Suppressor macrophage treated with lipopolysaccharide for 1 hour (primary cell): Measurements from ENCODE around the gene FLT3.
"Not testable (repeated sequence)": the region's sequence is repeated elsewhere in the genome, so short reads cannot be mapped to it uniquely, and the experiment has no call there.

Experiments
- DNase-seq, 3 donors: peaks; one replicate each; pipeline ENCODE4 v3.0.0-alpha.2; 2020 to 2022

The FLT3 gene

DNA sequence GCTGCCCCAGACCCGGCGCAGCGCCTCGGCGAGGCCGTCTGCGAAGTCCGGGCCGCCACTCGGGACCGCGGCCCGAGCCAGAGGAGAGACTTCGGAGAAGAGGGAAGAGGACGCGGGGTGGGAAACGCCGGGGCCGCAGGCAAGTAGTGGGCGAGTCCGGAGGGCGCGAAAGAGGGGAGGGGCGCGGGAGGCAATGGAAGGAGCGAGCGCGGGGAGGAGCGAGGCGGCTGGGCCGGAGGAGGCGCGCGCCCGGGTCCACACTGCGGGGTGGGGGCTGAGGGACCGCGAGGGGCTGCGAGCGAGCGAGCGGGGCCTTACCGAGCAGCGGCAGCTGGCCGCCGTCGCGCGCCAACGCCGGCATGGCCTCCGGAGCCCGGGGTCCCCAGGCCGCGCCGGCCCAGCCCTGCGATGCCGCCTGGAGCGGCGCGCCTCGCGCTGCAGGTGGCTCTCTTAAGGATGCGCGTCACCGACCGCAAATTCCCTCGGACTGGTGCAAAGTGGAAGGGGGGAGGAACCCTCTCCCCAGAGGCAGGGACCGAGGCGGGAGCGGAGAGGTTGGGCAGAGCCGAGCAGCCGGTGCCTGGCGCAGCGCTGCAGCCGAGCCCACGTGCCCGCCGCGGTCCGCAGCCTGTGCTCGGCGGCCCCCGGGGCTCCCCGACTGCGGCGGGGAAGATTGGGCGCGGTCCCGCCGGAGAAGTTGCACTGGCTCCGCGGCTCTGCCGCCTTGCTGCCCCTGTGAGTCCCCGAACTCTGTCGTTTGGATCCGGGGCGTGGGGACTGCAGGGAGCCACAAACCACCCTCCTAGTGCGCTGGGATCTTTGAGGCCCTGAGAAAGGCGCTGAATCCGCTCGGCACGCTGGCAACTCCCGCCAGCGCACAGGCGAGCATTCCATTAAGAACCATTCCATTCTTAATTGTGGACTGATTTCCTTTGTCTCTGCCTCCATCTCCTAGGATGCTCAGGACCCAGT lies at the start of gene FLT3:
Gene FLT3 (minus strand): TSS at position 427 of the 972 bp plus-strand sequence. CDS start 66 bp downstream, at position 361.
- peak; percentile 54 to 71 (median 54) for DNase-seq

DNA sequence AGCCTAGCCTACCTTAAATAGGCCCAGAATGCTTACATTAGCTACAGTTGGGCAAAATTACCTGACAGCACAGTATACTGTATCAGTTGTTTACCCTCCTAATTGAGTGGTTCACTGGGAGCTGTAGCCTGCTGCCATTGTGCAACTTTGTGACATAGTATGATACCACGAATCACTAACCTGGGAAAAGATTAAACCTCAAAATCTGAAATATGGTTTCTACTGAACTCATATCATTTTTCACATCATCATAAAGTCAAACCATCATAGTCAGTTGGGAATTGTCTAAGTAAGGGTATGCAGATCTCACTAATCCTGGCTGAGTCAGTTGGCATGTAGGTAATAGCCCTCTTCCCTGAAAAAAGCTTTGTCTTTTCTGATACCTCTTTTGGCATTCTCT lies 47.1 kb upstream of the FLT3 start:
- DNase-seq, result no peak

DNA sequence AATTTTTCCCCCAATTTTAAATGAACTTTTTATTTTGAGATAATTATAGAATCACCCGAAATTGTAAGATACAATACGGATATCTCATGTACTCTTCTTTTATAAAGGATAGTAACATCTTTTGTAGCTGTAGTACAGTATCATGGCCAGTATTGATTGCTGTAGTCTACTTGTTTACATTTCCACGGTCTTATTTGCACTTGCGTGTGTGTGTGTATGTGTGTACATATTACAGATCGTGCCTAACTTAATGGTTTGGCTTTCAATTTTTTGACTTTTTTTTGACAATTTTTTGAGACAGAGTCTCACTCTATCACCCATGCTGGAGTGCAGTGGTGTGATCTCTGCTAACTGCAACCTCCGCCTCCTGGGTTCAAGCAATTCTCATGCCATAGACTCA lies 44.7 kb upstream of the FLT3 start:
- no peak for DNase-seq

DNA sequence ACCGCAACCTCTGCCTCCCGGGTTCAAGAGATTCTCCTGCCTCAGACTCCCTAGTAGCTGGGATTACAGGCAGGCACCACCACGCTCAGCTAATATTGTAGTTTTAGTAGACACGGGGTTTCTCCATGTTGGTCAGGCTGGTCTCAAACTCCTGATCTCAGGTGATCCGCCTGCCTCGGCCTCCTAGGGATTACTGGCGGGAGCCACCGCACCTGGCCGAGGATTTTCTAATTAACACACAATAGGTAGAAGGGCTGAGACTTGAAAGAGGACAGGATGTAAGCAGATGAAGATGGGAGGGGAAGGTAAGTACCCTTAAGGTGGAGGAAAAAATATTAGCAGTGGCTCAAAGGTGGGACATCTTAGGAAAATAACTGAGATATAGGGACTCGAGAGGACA lies 41.2 kb upstream of the FLT3 start:
- not testable (repeated sequence) for DNase-seq

DNA sequence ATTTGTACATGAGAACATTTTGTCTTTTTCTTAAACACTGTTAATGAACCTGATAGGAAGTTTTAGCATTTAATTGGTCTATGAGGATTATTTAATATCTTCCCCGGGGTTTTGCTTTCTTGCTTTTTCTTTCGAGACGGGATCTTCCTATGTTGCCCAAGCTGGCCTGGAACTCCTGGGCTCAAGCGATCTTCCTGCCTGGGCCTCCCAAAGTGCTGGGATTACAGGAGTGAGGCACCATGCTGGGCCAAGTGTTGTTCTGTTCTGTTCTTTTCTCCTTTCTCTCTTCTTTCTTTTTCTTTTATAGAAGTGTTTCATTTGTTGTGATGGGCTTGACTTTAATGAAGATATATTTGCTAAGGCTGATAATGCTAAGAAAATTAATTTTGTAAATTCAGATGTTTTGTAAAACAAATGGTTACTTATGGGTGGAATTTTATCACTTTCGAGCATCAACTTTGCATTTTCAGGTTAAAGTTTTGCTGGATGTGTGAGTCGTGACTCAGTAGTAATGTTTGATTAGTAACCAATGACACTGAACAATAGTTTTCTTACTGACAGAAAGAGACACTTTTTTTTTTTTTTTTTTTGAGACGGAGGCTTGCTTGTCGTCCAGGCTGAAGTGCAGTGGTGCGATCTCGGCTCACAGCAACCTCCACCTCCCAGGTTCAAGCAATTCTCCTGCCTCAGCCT lies 40.2 kb upstream of the FLT3 start:
- DNase-seq, result peak; percentile 37 to 56 (median 42)

GRCh38 chr13:28138756-28139470 lies 38.5 kb upstream of the FLT3 start:
- DNase-seq, result peak; percentile 90 to 95 (median 92)

DNA sequence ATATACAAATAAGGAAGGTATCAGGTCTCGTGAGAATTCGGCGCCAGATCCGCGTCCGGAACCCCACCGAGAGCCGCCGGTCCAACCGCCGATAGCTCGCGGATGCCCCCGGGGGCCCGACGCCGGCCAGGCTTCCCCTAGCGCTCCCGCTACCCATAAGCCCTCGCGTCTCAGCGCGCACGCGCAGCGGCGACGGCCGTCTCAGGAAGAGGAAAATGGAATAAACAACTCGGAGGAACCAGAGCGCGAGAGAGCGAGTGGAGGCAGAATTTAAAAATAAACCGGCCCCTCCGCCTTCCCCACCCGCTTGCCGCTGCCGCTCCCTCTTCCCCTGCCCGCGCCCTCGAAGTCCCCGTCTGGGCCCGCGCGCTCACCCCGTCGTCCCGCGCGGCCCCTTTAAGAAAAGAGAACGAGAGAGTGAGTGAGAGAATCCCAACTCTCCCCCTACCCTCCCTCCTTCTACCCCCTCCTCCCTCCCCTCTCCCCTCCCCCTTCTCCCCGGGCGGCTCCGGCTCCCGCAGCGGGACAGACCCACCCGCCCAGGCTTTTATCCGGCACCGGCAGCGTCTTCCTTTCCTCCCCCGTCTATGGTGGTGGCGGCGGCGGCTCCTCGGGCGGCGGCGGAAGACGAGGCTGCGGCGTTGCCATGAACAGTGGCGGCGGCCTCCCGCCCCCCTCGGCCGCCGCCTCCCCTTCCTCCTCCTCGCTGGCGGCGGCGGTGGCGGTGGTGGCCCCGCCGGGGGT lies 37.8 kb upstream of the FLT3 start, which contains the start of gene PAN3:
Gene PAN3 (plus strand): TSS at position 534 of the 744 bp plus-strand sequence. CDS start 113 bp downstream, at position 647.
- DNase-seq, result peak; percentile 94 to 97 (median 96)

DNA sequence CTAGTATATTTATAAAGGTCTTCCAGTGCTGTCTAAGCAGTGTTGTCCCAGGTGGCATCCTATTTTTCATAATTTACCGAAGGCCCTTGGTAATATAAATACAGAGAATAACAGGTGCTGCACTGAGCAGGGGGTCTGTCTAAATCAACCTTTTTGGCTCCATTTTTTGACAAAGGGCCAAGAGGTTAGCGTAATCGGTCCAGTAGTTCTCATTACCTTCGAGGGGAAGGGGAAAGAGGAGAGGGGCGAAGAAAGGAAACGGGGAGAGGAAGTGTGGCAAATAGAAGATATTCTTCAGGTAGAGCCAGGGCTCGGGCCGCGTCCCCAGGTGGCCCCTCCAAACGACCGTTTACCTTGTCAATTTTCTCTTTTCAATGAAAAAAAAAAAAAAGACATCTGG lies 37.2 kb upstream of the FLT3 start:
- no peak for DNase-seq

GRCh38 chr13:28136916-28137315 lies 36.5 kb upstream of the FLT3 start:
- DNase-seq, result peak; percentile 24 to 40 (median 32)

GRCh38 chr13:28131646-28132045 lies 31.3 kb upstream of the FLT3 start:
- no peak for DNase-seq

DNA sequence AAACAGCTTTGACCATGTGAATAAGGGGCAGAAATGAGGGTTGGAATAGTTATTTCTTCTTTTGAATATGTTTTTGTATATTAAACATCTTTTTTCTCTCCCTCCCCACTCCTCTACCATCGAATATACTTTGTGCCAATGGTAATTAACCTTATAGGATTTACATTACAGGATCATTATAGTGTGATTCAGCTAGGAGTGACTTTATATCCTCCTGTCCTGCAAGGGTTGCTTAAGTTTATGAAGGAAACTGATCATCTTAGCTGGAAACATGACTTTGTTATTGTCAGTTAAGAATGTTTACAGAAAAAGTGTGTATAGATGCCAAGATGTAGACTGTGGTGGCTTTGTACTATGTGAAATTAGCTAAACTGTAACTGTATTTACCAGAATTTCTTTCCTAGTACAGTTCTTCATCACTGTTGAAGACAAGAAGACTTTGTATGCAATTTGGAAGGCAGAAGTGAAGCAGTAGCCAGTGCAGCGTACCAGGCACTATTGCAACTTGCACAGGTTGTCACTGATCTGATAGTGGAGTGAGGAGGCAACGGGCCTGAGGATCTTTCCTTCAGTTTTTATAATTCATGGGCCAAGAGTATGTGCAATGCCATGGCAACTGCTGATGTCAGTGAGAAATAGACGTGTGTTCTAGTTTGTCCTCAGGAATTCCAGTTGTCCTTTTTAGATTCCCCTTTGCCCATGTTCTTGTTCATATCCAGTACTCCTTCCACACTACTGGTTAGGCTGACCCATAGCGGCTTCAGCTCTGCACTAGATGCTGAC lies 29.7 kb upstream of the FLT3 start:
- no peak for DNase-seq

GRCh38 chr13:28128926-28129325 lies 28.6 kb upstream of the FLT3 start:
- DNase-seq, result no peak

GRCh38 chr13:28128030-28128429 lies 27.7 kb upstream of the FLT3 start:
- DNase-seq, result no peak

DNA sequence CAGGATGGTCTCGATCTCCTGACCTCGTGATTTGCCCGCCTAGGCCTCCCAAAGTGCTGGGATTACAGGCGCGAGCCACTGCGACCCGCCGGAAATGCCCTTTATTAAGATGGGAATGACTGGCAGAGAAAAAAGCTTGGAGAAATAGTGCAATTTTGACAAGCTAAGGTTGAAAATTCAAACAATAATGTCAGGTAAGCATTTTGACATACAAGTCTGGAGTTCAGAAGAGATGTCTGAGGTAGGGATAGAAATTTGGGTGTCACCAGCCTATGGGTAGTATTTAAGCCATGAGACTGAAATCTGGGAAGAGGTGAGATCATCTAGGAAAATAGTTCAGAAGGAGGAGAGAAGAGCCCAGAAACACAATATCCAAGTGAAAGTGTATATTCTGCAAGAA lies 20.8 kb upstream of the FLT3 start:
- no peak for DNase-seq

- no peak for DNase-seq
Measured at GRCh38 chr13:28120317-28120716, 19.9 kb upstream of the FLT3 start.

DNA sequence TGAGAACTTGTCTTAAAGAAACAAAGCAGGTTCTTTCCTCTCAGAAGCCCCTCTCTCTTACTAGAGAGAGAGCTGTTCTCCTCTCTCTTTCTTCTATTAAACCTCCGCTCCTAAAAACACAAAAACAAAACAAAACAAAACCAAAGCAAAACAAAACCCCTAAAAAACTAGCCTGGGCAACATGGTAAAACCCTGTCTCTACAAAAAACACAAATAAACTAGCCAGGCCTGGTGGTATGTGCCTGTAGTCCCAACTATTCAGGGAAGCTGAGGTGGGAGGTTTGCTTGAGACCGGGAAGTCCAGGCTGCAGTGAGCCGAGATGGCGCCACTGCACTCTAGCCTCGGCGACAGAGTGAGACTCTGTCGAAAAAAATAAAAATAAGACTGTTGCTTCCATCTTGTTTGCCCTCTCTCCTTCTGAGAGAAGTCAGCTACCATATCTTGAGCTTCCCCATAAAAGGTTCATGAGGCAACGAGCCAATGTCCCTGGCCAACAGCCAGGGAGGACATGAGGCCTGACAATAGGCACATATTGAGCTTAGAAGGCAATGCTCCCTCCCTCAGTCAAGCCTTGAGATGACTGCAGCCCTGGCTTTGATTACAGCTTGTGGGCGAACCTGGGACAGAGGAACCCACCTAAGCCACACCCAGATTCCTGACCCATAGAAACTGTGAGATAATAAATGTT lies 17.5 kb upstream of the FLT3 start:
- no peak for DNase-seq

- DNase-seq, result no peak
Measured at GRCh38 chr13:28116736-28117135, 16.4 kb upstream of the FLT3 start.

- no peak for DNase-seq
Measured at GRCh38 chr13:28110414-28110813, 10.0 kb upstream of the FLT3 start.

GRCh38 chr13:28106976-28107375 lies 6.6 kb upstream of the FLT3 start:
- DNase-seq, result peak; percentile 22 to 59 (median 52)

GRCh38 chr13:28101886-28102285 lies 1.5 kb upstream of the FLT3 start:
- not testable (repeated sequence) for DNase-seq
